Neutrophil (primary cell): Measurements from ENCODE around the gene TLE3.
A peak's percentile ranks its signal among the peaks of the same experiment; 100 is the strongest.

Experiments used
- H3K27ac ChIP-seq: fragments of 200-600 bp; sonication (generic); 2 replicates; pipeline ENCODE4 v1.5.1; 2016; ENCODE audit warnings: mild to moderate bottlenecking, moderate library complexity
- H3K27me3 ChIP-seq: fragments of 200-600 bp; sonication (generic); 2 replicates; pipeline ENCODE4 v1.6.0; 2016; ENCODE audit warnings: mild to moderate bottlenecking
- H3K36me3 ChIP-seq: fragments of 200-600 bp; sonication (generic); 2 replicates; pipeline ENCODE4 v1.5.1; 2017
- H3K4me1 ChIP-seq, 2 experiments: fragments of 200-600 bp in 1 of 2; sonication (generic) in 1 of 2; 1 replicate in 1 of 2; 2 replicates in 1 of 2; pipeline versions ENCODE4 v1.5.1 to v1.6.1; 2013 to 2016; ENCODE audit warnings: low read depth in 1 of 2, low read length in 1 of 2, mild to moderate bottlenecking in 1 of 2, moderate library complexity in 1 of 2; ENCODE audit not compliant: control insufficient read depth in 1 of 2, insufficient read depth in 1 of 2
- H3K4me3 ChIP-seq, 2 experiments: fragments of 200-600 bp in 1 of 2; sonication (generic) in 1 of 2; 1 replicate in 1 of 2; 2 replicates in 1 of 2; pipeline ENCODE4 v1.5.1; 2013 to 2016; ENCODE audit warnings: low read depth in 1 of 2, low read length in 1 of 2, mild to moderate bottlenecking in 1 of 2, moderate library complexity in 1 of 2
- H3K9me3 ChIP-seq: fragments of 200-600 bp; sonication (generic); 2 replicates; pipeline ENCODE4 v1.5.1; 2016
- TF ChIP-seq, protein P1 (sequence below): fragments of 200-600 bp; sonication (generic); IDR thresholded peaks from 2 replicates; pipeline ENCODE4 v1.5.1; 2016; ENCODE audit warnings: antibody characterized with exemption

Gene TLE3

DNA sequence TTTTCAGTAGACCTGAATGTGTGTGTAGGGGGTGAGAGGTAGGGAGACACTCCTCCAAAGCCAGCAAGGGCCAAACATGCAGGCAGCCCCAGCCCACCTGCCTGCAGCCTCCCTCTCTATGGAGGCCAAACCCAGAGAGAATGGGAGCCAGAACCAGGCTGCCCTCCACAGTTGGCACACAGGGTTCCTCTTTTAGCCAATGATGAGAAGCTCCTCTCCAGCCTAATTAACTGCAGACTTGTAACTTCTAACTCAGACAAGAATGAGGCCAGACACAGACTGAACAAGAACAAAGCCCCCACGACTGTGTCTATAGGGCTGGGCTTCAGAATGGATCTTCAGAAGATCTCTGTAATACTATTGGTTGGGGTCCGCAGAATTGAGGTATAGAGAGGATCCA is 12.3 kb upstream of the TLE3 start:
- H3K27me3 ChIP-seq: no peaks in the 10 kb centered on the region
- no peaks in the 10 kb centered on the region for H3K9me3 ChIP-seq
- peaks cover 30 to 34% of the 10 kb centered on the region in 2 experiments for H3K4me1 ChIP-seq
- no peaks in the 10 kb centered on the region for H3K36me3 ChIP-seq
- TF ChIP-seq, protein P1, sequence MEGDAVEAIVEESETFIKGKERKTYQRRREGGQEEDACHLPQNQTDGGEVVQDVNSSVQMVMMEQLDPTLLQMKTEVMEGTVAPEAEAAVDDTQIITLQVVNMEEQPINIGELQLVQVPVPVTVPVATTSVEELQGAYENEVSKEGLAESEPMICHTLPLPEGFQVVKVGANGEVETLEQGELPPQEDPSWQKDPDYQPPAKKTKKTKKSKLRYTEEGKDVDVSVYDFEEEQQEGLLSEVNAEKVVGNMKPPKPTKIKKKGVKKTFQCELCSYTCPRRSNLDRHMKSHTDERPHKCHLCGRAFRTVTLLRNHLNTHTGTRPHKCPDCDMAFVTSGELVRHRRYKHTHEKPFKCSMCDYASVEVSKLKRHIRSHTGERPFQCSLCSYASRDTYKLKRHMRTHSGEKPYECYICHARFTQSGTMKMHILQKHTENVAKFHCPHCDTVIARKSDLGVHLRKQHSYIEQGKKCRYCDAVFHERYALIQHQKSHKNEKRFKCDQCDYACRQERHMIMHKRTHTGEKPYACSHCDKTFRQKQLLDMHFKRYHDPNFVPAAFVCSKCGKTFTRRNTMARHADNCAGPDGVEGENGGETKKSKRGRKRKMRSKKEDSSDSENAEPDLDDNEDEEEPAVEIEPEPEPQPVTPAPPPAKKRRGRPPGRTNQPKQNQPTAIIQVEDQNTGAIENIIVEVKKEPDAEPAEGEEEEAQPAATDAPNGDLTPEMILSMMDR: no peak
- no peak overlapping the region for H3K27ac ChIP-seq
- no peak overlapping the region for H3K4me3 ChIP-seq

DNA sequence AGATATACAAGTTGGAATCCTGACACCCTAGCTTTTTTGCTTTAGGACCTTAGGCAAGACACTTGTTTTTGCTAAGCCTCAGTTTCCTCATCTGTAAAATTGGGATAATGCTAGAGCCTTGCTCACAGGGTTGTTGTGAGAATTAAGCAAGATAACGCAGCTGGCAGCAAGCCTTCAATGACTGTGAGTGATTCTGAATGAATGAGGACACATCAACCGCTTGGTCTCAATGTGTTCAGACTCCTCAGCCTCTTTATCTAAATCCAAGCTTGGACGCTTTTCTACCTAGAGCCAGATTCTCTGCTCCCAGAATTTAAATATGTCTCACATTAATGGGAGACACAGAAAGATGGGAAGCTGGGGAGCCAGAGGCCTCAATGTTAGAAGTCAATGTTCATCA is 11.8 kb upstream of the TLE3 start:
- no peaks in the 10 kb centered on the region for H3K27me3 ChIP-seq
- no peaks in the 10 kb centered on the region for H3K36me3 ChIP-seq
- H3K4me1 ChIP-seq: peaks cover 26 to 29% of the 10 kb centered on the region in 2 experiments
- no peak overlapping the region for H3K4me3 ChIP-seq
- TF ChIP-seq, protein P1: no peak
- H3K27ac ChIP-seq: no peak overlapping the region
- no peaks in the 10 kb centered on the region for H3K9me3 ChIP-seq

DNA sequence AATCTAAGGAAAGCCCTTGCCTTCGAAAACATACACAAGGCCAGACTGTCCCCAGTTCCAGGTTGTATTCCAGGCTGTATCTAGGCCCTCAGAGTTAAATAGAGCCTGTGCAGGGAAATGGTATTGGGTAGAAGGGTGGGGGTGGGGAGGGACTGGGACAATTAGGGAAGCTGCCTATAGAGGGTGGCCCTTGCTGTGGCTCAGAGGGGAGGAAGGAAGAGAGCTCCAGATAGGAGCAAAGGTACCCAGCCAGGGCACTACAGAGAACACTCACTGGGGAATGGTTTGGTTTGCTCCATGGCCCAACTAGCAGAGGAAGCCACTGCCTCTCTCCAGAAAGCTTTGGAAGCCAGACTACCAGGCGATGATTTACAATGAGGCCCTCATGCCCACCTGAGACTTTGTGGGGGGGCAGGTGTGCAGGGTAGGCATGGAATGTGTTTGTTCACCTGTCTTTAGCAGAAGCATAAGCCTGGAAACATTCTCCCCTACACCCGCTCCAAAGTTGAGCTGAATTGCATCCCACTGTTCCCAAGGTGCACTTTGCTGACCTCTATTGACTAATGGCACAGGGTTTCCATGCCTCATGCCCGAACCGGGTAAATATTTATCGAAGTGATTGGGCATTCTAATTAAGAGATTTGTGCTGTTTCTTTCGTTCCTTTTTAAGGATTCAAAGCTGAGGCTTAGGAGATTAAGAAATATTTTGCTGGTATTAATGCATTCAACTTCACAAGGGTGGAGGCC is 6.3 kb upstream of the TLE3 start:
- Histone ChIP-seq H3K4me3 (no peak overlapping the region), H3K36me3 (no peaks in the 10 kb centered on the region), H3K27ac (no peak overlapping the region), H3K9me3 (no peaks in the 10 kb centered on the region), H3K27me3 (no peaks in the 10 kb centered on the region), H3K4me1 (peaks cover 30 to 37% of the 10 kb centered on the region in 2 experiments)
- TF ChIP-seq, protein P1: no peak

DNA sequence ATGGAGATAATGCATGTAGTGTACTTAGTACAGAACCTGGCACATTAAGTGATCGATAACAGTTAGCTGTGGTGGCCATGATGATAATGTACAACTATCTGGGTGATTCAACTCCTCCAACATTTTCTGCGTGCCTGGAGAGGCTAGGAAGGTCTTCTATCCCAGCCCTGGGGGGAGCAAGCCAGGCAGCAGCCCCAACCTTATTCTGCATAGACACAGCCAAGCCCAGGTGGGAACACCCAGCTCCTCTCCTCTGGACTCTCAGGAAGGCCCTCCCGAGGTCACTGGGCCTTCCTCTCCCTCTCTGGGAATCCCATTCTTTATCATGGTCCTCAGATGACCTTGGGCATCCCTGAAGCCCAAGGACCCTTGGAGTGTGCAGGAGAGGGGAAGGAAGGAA is 5.1 kb upstream of the TLE3 start:
- TF ChIP-seq, protein P1: no peak
- H3K4me1 ChIP-seq: peaks cover 41 to 43% of the 10 kb centered on the region in 2 experiments
- no peak overlapping the region for H3K27ac ChIP-seq
- H3K4me3 ChIP-seq: no peak overlapping the region
- no peaks in the 10 kb centered on the region for H3K36me3 ChIP-seq
- no peaks in the 10 kb centered on the region for H3K9me3 ChIP-seq
- no peaks in the 10 kb centered on the region for H3K27me3 ChIP-seq

DNA sequence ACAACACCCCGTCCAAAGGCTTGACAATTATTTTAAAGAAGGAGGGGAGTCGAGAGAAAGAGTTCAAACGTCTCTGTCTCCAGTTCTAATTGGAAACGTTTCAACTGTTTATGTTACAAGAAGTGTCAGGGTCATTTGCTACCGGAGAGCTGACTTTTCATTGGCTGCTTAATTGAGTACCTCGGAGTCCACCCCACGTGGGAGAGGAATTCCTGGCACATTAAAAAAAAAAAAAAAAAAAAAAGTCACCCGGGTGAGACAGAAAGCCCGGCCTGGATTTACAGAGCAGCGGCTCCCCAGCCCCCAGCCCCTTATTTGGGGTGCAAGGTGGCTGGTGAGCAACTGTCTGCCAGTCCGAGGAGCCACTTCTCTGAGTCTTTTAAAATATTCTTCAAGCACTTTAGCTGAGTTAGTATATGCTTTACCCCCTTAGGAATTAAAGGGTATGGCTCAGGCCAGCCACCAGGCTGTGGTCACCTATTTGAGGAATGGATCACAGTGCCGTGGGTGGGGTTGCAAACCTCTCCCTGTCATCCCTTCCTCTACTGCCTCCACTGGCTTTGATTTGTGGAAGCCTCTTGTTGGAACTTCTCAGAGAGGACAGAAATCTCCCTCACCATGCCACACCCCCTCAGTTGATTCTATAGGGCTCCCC is 3.9 kb upstream of the TLE3 start:
- TF ChIP-seq, protein P1: no peak
- H3K27me3 ChIP-seq: no peaks in the 10 kb centered on the region
- H3K27ac ChIP-seq: no peak overlapping the region
- no peaks in the 10 kb centered on the region for H3K9me3 ChIP-seq
- peak overlapping the region in 1 of 2 experiments; percentile 93 for H3K4me3 ChIP-seq
- H3K36me3 ChIP-seq: no peaks in the 10 kb centered on the region
- peaks cover 41 to 43% of the 10 kb centered on the region in 2 experiments for H3K4me1 ChIP-seq
